T-helper 9 cell (primary cell): ENCODE data around the gene WIZ.

Experiments used
- DNase-seq: peaks from one replicate; pipeline ENCODE4 v3.0.0-alpha.2; 2020

Gene WIZ

GRCh38 chr19:15444505-15445226, 5.1 kb downstream of the WIZ start:
- DNase-seq, result no peak

GRCh38 chr19:15443838-15444237, 5.9 kb downstream of the WIZ start:
- DNase-seq, result no peak

- DNase-seq, result no peak
These were observed 6.4 kb downstream of the WIZ start for GRCh38 chr19:15443325-15443724.

- no peak for DNase-seq
These were observed 7.4 kb downstream of the WIZ start for GRCh38 chr19:15442142-15442920.

- DNase-seq, result no peak
These were observed 8.4 kb downstream of the WIZ start for GRCh38 chr19:15441317-15441716.

GRCh38 chr19:15439821-15440641, 9.7 kb downstream of the WIZ start:
- no peak for DNase-seq

GRCh38 chr19:15439078-15439799, 10.5 kb downstream of the WIZ start:
- DNase-seq, result no peak

- no peak for DNase-seq
These were observed 11.2 kb downstream of the WIZ start for GRCh38 chr19:15438577-15438976.

- DNase-seq, result no peak
These were observed 11.6 kb downstream of the WIZ start for GRCh38 chr19:15438124-15438496.

- DNase-seq, result no peak
These were observed 12.2 kb downstream of the WIZ start for GRCh38 chr19:15437355-15438123.

GRCh38 chr19:15436826-15437110, 13.0 kb downstream of the WIZ start:
- DNase-seq, result no peak

- no peak for DNase-seq
These were observed 13.5 kb downstream of the WIZ start for GRCh38 chr19:15436012-15436825.

GRCh38 chr19:15433519-15434069, 16.2 kb downstream of the WIZ start:
- DNase-seq, result no peak

- DNase-seq, result peak; percentile 88
These were observed 16.9 kb downstream of the WIZ start for GRCh38 chr19:15432629-15433518.

- DNase-seq, result no peak
These were observed 17.7 kb downstream of the WIZ start for GRCh38 chr19:15432018-15432494.

- no peak for DNase-seq
These were observed 18.2 kb downstream of the WIZ start for GRCh38 chr19:15431396-15432017.

GRCh38 chr19:15430526-15431120, 19.1 kb downstream of the WIZ start:
- DNase-seq, result no peak

GRCh38 chr19:15429825-15430467, 19.8 kb downstream of the WIZ start:
- no peak for DNase-seq
